HFFc6 (cell line): ENCODE measurements around the gene RUBCN. TPM values are rescaled to one million over a fixed set of nuclear protein-coding genes. Genes with fewer than 3 reads are reported as not detected.
"Not testable (repeated sequence)": the region's sequence is repeated elsewhere in the genome, so short reads cannot be mapped to it uniquely, and the experiment has no call there.

Source experiments
- DNase-seq: peaks from one replicate; pipeline ENCODE4 v3.0.0-alpha.2; 2018
- H3K27ac Mint-ChIP-seq: 2 replicates; pipeline ENCODE4 v1.8.0; 2020; ENCODE audit warnings: mild to moderate bottlenecking, mixed read lengths
- H3K27me3 Mint-ChIP-seq: 2 replicates; pipeline ENCODE4 v1.8.0; 2021; ENCODE audit warnings: mild to moderate bottlenecking, moderate library complexity, mixed read lengths; ENCODE audit not compliant: insufficient read depth
- H3K36me3 Mint-ChIP-seq: 2 replicates; pipeline ENCODE4 v1.8.0; 2021; ENCODE audit warnings: low read depth, mixed read lengths
- H3K4me1 Mint-ChIP-seq: 2 replicates; pipeline ENCODE4 v1.8.0; 2020; ENCODE audit warnings: low read depth, mixed read lengths
- H3K4me3 Mint-ChIP-seq: 2 replicates; pipeline ENCODE4 v1.8.0; 2020; ENCODE audit warnings: mild to moderate bottlenecking, moderate library complexity, mixed read lengths
- H3K9me3 Mint-ChIP-seq: 2 replicates; pipeline ENCODE4 v1.8.0; 2020; ENCODE audit warnings: mild to moderate bottlenecking, mixed read lengths
- total RNA-seq, 6 experiments: library from RNA; stranded (reverse); fragmentation: NEBNext Ultra II Directional; extraction: Animal tissue kit (Norgen Biotek cat#: 25700); gene quantifications; 2 replicates in 1 of 6; 3 replicates in 5 of 6; pipeline ENCODE4 v1.2.3, GENCODE V29; 2021
- TF ChIP-seq, protein P1 (sequence below): fragments of 200-600 bp; sonication (generic); IDR thresholded peaks from 2 replicates; pipeline ENCODE4 v1.5.0; 2021; ENCODE audit warnings: antibody characterized with exemption, mild to moderate bottlenecking

Gene RUBCN
- total RNA-seq, 6 experiments from 2014 or later: 27.0 to 30.4 (median 29.4) TPM

DNA sequence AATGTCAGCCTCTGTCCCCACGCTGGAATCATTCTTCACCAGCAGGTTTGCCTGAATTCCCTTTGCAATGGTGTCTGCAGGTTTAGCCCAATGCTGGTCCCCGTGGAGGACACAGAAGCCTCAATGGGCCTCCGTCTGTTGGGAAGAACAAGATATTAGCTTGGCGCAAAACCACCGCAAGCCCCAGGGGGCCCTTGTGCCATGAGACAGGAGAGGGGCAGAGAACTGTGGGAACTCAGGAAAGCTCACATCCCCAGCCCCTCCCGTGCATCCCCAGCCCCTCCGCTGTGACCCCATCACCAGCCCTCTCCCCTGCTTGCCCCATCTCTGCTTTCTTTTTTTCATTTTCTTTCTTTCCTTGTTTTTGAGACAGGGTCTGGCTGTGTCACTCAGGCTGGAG, 89.1 kb downstream of the RUBCN start:
- not testable (repeated sequence) for H3K4me1 Mint-ChIP-seq, H3K27ac Mint-ChIP-seq, H3K36me3 Mint-ChIP-seq, DNase-seq, H3K4me3 Mint-ChIP-seq, H3K27me3 Mint-ChIP-seq, H3K9me3 Mint-ChIP-seq

DNA sequence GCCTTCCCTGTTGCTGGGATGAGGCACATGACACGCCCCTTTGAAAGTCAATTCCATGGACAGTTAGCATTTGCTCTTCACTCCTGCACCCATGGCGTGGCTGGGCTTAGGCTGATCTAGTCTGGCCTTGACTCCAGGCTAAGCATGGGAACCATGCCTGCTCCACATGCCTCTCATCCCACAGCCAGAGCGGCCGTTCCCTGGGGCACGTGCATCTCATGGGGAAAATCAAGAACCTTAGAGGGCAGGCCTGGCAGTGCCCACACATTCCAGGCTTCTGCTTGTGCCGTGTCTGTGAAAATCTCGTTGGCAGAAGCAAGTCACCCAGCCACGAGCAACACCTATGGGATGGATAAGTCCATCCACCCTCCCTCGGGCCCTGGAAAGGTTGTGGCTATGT, 89.5 kb downstream of the RUBCN start:
- not testable (repeated sequence) for H3K9me3 Mint-ChIP-seq, H3K36me3 Mint-ChIP-seq, H3K27me3 Mint-ChIP-seq, H3K4me3 Mint-ChIP-seq, H3K27ac Mint-ChIP-seq, DNase-seq, H3K4me1 Mint-ChIP-seq

DNA sequence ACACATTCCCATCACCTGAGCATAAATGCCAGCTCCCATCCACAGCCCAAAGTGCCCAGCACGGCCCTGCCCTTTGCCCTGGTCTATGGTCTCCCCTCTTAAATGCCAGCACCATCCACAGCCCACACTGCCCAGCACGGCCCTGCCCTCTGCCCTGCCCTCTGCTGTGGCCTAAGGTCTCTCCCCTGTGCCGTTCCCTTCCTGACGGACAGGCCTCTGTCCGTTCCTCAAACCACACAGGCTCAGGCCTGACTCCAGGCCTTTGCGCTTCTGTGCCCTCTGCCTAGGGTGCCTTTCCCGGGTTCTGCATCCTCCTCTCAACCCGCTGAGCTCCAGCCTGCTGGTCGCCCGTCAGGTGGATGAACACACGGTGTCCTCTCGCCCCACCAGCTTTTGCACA, 90.4 kb downstream of the RUBCN start:
- not testable (repeated sequence) for DNase-seq, H3K36me3 Mint-ChIP-seq, H3K4me1 Mint-ChIP-seq, H3K9me3 Mint-ChIP-seq, H3K27ac Mint-ChIP-seq, H3K4me3 Mint-ChIP-seq
- peaks cover 14% of the 10 kb centered on the region for H3K27me3 Mint-ChIP-seq

DNA sequence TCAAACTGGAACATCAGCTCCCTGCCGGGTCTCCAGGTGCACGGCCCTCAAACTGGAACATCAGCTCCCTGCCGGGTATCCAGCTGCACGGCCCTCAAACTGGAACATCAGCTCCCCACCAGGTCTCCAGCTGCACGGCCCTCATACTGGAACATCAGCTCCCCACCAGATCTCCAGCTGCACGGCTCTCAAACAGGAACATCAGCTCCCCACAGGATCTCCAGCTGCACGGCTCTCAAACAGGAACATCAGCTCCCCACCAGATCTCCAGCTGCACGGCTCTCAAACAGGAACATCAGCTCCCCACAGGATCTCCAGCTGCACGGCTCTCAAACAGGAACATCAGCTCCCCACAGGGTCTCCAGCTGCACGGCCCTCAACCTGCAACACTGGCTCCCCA, 99.1 kb downstream of the RUBCN start:
- not testable (repeated sequence) for H3K4me3 Mint-ChIP-seq, DNase-seq, H3K4me1 Mint-ChIP-seq, H3K27ac Mint-ChIP-seq
- Mint-ChIP-seq H3K27me3 (peaks cover 33% of the 10 kb centered on the region), H3K36me3 (peaks cover 25% of the 10 kb centered on the region), H3K9me3 (peaks cover 21% of the 10 kb centered on the region)

DNA sequence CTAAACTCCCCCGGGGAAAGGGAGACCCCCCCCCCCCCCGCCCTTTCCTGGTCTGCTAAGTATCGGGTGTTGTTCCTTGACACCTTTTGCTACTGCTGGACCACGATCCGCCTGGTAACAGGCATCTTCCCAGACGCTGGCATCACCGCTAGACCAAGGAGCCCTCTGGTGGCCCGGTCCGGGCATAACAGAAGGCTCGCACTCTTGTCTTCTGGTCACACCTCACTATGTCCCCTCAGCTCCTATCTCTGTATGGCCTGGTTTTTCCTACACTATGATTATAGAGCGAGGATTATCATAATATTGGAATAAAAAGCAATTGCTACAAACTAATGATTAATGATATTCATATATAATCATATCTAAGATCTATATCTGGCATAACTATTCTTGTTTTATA, 104.7 kb downstream of the RUBCN start:
- DNase-seq, H3K9me3 Mint-ChIP-seq, H3K36me3 Mint-ChIP-seq, H3K4me1 Mint-ChIP-seq, H3K27me3 Mint-ChIP-seq, H3K4me3 Mint-ChIP-seq, H3K27ac Mint-ChIP-seq: not testable (repeated sequence)
- TF ChIP-seq, protein P1, sequence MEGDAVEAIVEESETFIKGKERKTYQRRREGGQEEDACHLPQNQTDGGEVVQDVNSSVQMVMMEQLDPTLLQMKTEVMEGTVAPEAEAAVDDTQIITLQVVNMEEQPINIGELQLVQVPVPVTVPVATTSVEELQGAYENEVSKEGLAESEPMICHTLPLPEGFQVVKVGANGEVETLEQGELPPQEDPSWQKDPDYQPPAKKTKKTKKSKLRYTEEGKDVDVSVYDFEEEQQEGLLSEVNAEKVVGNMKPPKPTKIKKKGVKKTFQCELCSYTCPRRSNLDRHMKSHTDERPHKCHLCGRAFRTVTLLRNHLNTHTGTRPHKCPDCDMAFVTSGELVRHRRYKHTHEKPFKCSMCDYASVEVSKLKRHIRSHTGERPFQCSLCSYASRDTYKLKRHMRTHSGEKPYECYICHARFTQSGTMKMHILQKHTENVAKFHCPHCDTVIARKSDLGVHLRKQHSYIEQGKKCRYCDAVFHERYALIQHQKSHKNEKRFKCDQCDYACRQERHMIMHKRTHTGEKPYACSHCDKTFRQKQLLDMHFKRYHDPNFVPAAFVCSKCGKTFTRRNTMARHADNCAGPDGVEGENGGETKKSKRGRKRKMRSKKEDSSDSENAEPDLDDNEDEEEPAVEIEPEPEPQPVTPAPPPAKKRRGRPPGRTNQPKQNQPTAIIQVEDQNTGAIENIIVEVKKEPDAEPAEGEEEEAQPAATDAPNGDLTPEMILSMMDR: peak; percentile 43

DNA sequence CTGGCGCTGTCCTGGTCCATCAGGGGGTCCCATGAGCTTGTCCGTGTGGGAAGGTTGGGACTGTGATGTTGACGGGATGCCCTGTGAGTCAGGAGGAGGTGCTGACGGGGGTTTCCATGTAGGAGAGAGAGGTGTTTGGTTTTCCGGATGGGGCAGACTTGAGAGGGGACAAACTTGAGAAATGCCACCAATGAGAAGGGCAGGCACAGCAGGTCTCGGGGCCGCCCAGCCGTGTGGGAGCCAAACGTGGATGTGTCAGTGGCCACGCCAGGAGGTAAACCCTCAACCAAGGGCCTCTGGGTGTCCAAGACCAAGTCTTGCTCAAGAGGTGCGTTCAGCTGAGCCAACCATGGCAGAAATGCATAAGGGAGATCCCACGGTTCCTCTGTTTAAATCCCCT, 105.9 kb downstream of the RUBCN start:
- DNase-seq: not testable (repeated sequence)

DNA sequence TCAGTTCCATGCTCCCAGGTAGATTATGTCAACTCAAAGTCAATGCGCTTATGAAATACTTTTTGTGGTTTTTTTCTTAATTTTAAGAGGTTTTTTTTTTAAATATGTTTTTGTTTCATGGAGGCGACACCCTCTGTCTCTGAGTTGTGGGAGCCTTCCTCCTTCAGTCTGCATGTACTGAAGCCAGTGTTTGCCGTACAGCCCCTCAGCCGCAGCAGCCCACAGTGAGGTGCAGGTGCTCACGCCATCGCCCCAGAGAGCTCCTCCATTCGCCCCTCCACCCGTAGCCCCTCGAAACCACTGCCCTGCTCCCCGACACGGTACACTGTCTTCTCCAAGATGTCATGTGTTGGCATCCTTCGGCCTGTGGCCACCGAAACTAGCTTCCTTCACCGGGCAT, 107.4 kb downstream of the RUBCN start:
- not testable (repeated sequence) for H3K27ac Mint-ChIP-seq, H3K27me3 Mint-ChIP-seq, DNase-seq, H3K9me3 Mint-ChIP-seq, H3K4me3 Mint-ChIP-seq, H3K36me3 Mint-ChIP-seq, H3K4me1 Mint-ChIP-seq

More for the DNA sequence above, 105.9 kb downstream of the RUBCN start:
- not testable (repeated sequence) for H3K27ac Mint-ChIP-seq, H3K9me3 Mint-ChIP-seq, H3K4me1 Mint-ChIP-seq, H3K36me3 Mint-ChIP-seq, H3K4me3 Mint-ChIP-seq, H3K27me3 Mint-ChIP-seq

DNA sequence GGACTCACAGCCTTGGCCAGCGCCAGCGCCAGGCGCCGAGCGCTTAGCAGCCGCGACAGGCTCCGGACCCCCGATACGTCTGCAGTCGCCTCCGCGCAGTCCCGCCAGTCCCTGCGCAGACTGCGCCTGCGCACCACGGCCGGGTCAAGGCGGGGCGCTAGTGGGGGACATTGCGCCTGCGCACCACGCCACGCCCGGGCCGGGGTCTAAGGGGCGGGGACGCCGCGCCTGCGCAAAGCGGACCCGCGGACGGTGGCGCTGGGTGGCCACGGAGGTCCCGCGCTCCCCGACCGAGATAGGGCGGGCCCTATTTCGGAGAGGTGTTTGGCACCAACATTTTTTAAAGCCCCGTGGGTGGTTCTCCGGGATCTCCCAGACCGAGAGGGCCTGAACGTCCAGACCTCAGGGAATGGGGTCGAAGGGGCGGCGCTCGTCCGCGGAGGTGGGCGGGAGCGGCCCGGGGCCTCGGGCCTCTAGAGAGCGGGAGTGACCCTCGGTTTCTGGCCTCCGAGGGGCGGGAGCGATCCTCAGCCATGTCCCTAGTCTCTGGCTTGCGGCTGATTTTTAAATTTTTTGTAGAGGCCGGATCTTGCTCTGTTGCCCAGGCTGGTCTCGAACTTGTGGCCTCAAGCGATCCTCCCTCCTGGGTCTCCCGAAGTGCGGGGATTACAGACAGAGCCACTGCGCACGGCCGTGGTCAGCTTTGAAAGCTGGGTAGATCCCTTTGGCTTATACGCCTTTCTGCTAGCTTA, 108.8 kb downstream of the RUBCN start:
- peak; percentile 45 for DNase-seq
- H3K9me3 Mint-ChIP-seq, H3K27me3 Mint-ChIP-seq, H3K4me1 Mint-ChIP-seq, H3K36me3 Mint-ChIP-seq: not testable (repeated sequence)
- Mint-ChIP-seq H3K4me3 (peak overlapping the region; percentile 84), H3K27ac (peak overlapping the region; percentile 52; the same call in 1 of the 2 replicates)
- TF ChIP-seq, protein P1: 0 out of 2 replicates have a peak, but pooled peaks have one; percentile 9

DNA sequence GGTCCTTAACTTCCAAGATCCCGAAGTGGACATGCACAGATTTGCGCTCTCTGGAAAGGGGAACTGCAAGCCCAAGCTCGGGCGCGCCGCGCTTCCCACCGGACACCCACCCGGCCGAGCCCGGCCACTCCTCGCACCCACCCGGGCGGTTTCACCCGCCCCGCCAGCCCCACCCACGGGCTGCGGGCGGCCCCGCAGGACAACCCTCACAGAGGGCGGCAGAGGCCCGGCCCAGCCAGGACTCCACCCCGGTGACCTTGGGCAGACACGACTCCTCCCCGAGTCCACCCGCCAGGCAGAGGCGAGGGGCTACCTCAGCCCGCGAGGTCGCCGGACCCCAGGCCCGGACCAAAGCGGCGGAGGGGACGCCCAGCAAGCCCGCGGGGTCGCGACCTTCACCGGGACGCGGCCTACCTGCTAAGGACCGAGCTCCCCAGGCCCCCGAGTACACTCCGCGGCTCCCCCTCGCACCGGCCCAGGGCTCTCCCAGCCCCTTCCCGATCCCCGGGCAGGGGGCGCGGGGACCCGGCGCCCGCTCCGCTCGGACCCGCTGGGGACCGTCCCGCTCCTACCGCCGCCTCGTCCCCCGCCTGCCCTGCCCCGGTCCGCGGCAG, 109.4 kb downstream of the RUBCN start:
- not testable (repeated sequence) for H3K27me3 Mint-ChIP-seq, H3K36me3 Mint-ChIP-seq, H3K4me1 Mint-ChIP-seq, H3K27ac Mint-ChIP-seq, DNase-seq, H3K9me3 Mint-ChIP-seq
- H3K4me3 Mint-ChIP-seq: peak overlapping the region; percentile 85

DNA sequence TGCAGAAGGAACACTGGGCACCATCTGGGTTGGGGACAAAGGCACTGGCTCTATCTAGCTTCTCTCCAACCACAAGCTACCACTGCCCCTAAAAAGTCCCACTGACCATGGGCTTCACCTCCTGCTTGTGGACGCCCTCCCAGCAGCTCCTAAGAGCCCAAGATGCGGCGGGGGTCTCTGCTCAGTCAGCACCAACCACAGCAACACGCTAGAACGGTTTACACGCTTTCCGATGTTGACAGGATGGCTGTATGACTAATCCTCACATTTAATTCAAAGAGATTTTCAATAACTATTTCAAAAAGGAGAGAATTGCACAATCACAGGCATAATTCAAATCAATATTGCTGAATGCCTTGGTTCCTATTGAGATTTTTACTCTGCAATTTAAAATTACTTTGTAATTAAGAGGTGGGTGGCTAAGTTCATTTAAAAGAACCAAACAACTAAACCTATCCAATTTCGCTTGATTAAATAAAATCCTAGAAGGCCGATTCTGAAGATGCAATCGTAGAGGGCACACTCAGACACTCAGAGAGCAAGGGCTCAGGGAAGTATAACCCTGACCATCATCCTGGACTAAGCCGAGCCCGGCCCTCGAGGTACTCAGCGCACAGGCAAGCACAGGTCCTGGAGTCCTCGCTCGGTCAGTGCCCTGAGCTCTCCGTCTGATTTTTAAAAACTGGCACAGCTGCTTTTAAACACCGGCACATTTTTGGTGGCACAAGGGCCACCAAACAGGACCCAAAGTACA, 110.1 kb downstream of the RUBCN start:
- not testable (repeated sequence) for DNase-seq, H3K27me3 Mint-ChIP-seq, H3K9me3 Mint-ChIP-seq, H3K27ac Mint-ChIP-seq, H3K4me1 Mint-ChIP-seq, H3K36me3 Mint-ChIP-seq
- peak overlapping the region; percentile 85 for H3K4me3 Mint-ChIP-seq

DNA sequence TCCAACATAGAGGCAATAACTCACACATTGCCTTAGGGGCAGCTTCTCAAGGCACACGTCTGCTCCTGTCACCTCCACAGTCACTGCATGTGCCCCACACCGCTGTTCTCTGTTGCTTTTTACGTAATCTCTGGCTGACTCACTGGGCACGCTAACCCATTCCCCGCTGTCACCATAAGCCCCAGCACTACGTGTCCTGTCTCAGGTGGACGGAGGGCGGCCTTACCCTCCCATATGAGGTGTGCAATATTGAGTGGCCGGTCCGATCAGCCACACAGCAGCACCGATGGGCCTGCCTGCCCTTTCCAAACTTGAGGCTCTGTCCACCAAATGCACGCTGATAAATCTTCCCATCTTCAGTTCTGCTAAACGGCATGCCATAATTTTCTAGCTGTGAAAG, 115.2 kb downstream of the RUBCN start:
- H3K4me1 Mint-ChIP-seq, H3K27ac Mint-ChIP-seq, H3K27me3 Mint-ChIP-seq, DNase-seq, H3K9me3 Mint-ChIP-seq, H3K4me3 Mint-ChIP-seq: not testable (repeated sequence)
- peaks cover 12% of the 10 kb centered on the region for H3K36me3 Mint-ChIP-seq
